Mononuclear cell (primary cell): ENCODE results near the gene PTCRA. TPM values are rescaled to one million over a fixed set of nuclear protein-coding genes. Genes with fewer than 3 reads are reported as not detected.
"Not testable (repeated sequence)": the region's sequence is repeated elsewhere in the genome, so short reads cannot be mapped to it uniquely, and the experiment has no call there.

Experiments
- H3K27me3 ChIP-seq: 2 replicates; pipeline ENCODE4 v1.6.0; 2011; ENCODE audit warnings: low read length, control low read depth; ENCODE audit not compliant: insufficient read depth
- H3K4me1 ChIP-seq: 2 replicates; pipeline ENCODE4 v1.5.1; 2011; ENCODE audit warnings: mild to moderate bottlenecking, low read length, control low read depth; ENCODE audit not compliant: insufficient read depth
- H3K4me3 ChIP-seq: 2 replicates; pipeline ENCODE4 v1.5.1; 2011; ENCODE audit warnings: mild to moderate bottlenecking, low read length, moderate library complexity
- H3K9me3 ChIP-seq: 2 replicates; pipeline ENCODE4 v1.5.1; 2011; ENCODE audit warnings: low read depth, mild to moderate bottlenecking, control low read depth, low read length
- total RNA-seq: library from RNA; depleted of rRNA; stranded (reverse); fragments of >200 nt; gene quantifications from one replicate; pipeline ENCODE4 v1.2.3, GENCODE V29; 2012

Gene PTCRA
- total RNA-seq, 1 donor: 6.9 TPM

DNA sequence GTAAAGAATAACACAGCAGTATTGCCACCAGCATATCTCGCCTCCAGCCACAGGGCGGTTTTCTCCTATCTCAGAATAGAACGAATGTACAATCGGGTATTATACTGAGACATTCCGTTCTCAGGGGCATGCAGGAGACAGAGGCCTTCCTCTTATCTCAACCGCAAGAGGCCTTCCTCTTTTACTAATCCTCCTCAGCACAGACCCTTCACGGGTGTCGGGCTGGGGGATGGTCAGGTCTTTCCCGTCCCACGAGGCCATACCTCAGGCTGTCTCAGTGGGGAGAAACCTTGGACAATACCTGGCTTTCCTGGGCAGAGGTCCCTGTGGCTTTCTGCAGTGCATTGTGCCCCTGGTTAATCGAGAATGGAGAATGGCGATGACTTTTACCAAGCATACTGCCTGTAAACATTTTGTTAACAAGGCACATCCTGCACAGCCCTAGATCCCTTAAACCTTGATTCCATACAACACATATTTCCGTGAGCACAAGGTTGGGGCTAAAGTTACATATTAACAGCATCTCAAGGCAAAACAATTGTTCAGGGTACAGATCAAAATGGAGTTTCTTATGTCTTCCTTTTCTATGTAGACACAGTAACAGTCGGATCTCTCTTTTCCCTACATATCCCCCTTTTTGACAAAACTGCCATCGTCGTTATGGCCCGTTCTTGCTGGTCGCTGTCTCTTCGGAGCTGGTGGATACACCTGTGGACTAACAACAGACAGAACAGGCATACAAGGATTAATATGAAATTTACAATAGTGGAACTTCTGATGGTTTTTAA lies 21.6 kb upstream of the PTCRA start:
- not testable (repeated sequence) for H3K4me3 ChIP-seq, H3K9me3 ChIP-seq, H3K27me3 ChIP-seq
- peaks cover 27% of the 10 kb centered on the region for H3K4me1 ChIP-seq

DNA sequence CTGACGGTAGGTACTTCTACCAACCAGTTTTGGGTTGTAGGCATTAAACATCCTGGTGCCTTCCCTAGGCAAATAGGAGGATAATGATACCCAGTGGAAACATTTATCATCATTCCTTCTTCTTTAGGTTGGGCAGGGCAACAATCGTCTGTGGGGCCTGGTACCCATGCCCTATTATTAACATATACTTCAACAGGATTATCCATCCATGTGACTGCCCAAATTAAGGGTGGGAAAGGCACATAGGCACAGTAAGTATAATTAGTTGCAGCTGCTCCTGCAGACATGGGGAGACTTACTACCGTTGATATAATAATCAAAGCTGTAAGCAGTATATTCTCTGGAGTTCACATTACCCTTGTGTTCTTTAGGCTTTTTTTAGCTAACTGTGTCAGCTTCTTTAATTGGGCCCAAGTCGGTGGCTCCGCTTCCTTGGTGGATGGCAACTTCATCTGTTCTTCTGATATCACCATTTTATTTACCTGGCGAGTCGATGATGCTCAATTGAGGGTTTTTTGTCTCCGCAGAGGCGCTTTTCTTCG lies 19.6 kb upstream of the PTCRA start:
- no peak overlapping the region for H3K4me3 ChIP-seq
- no peaks in the 10 kb centered on the region for H3K27me3 ChIP-seq
- peaks cover 17% of the 10 kb centered on the region for H3K4me1 ChIP-seq
- H3K9me3 ChIP-seq: no peaks in the 10 kb centered on the region

DNA sequence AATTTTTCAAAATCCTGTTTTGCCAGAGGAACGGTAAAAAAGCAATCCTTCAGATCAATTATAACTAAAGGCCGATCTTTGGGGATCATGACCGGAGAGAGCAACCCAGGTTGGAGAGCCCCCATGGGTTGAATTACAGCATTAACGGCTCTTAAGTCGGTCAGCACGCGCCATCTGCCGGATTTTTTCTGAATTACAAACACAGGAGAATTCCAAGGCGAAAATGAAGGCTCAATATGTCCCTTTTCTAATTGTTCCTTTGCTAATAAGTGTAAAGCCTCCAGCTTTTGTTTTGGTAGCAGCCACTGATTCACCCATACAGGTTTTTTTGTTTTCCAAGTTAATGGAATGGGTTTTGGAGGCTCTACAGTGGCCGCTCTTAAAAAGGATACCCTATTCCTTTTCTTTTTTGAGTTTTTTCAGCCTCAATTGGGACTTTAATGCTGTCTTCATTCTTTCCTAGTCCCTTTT lies 16.9 kb upstream of the PTCRA start:
- Histone ChIP-seq H3K4me1 (no peaks in the 10 kb centered on the region), H3K4me3 (no peak overlapping the region), H3K9me3 (no peaks in the 10 kb centered on the region), H3K27me3 (no peaks in the 10 kb centered on the region)

DNA sequence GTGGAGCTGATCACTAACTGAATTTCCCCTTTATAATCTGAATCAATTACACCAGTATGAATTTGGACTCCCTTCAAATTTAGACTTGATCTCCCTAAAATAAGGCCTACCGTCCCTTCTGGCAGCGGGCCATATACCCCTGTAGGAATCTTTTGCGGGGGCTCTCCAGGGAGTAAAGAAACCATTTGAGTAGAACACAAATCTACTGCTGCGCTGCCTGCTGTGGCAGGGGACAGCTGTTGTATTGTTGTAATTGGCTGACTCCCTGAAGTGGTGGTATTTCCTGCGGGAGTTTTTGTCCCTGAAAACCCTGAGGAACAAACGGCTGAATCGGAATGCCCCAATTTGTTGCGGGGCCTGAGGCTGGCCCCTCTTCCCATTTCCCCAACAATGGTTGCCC lies 16.0 kb upstream of the PTCRA start:
- H3K9me3 ChIP-seq: no peaks in the 10 kb centered on the region
- H3K4me1 ChIP-seq: no peaks in the 10 kb centered on the region
- H3K4me3 ChIP-seq: no peak overlapping the region
- no peaks in the 10 kb centered on the region for H3K27me3 ChIP-seq

DNA sequence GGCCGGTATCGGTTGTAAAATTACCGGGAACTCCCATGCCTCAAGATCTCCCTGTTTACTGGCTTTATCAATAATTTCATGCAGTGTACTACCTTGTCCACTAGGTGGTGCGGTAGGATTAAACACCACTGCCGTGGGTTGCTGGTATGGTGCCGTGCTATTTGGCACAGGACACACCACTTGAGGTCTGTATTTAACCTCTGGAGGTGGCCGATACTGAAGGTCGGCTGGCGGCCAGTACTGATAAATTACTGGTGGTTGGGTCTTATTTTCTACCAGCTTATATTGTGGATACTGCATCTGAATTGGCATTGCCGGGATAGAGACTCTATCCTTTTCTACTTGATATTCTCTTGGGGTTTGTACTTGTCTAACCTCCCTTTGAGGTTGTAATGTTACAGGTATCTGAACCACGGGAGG lies 14.3 kb upstream of the PTCRA start:
- Histone ChIP-seq H3K9me3 (no peaks in the 10 kb centered on the region), H3K4me3 (no peak overlapping the region), H3K27me3 (no peaks in the 10 kb centered on the region), H3K4me1 (no peaks in the 10 kb centered on the region)

- H3K4me1 ChIP-seq, H3K27me3 ChIP-seq, H3K4me3 ChIP-seq, H3K9me3 ChIP-seq: not testable (repeated sequence)
Observed at GRCh38 chr6:42902429-42903263, 13.2 kb upstream of the PTCRA start.

DNA sequence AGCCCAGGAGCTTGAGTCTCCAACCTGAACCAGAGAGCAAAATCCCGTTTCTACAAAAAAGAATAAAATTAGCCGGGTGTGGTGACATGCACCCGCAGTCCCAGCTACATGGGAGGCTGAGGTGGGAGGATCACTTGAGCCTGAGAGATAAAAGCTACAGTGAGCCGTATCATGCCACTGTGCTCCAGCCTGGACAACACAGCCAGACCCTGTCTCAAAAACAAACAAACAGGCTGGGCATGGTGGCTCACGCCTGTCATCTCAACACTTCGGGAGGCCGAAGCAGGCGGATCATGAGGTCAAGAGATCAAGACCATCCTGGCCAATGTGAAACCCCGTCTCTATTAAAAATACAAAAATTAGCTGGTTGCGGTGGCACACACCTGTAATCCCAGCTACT lies 11.4 kb upstream of the PTCRA start:
- H3K4me3 ChIP-seq: no peak overlapping the region
- H3K4me1 ChIP-seq: no peaks in the 10 kb centered on the region
- H3K27me3 ChIP-seq: no peaks in the 10 kb centered on the region
- H3K9me3 ChIP-seq: no peaks in the 10 kb centered on the region

- no peaks in the 10 kb centered on the region for H3K27me3 ChIP-seq
- no peak overlapping the region for H3K4me3 ChIP-seq
- H3K9me3 ChIP-seq: no peaks in the 10 kb centered on the region
- H3K4me1 ChIP-seq: peaks cover 4% of the 10 kb centered on the region
Observed at GRCh38 chr6:42907336-42907735, 8.5 kb upstream of the PTCRA start.

GRCh38 chr6:42909835-42910234 lies 6.0 kb upstream of the PTCRA start:
- H3K4me1 ChIP-seq: peaks cover 4% of the 10 kb centered on the region
- H3K27me3 ChIP-seq: no peaks in the 10 kb centered on the region
- H3K4me3 ChIP-seq: no peak overlapping the region
- no peaks in the 10 kb centered on the region for H3K9me3 ChIP-seq

GRCh38 chr6:42911171-42912021 lies 4.5 kb upstream of the PTCRA start:
- Histone ChIP-seq H3K4me1 (peaks cover 4% of the 10 kb centered on the region), H3K4me3 (no peak overlapping the region), H3K9me3 (no peaks in the 10 kb centered on the region), H3K27me3 (no peaks in the 10 kb centered on the region)

DNA sequence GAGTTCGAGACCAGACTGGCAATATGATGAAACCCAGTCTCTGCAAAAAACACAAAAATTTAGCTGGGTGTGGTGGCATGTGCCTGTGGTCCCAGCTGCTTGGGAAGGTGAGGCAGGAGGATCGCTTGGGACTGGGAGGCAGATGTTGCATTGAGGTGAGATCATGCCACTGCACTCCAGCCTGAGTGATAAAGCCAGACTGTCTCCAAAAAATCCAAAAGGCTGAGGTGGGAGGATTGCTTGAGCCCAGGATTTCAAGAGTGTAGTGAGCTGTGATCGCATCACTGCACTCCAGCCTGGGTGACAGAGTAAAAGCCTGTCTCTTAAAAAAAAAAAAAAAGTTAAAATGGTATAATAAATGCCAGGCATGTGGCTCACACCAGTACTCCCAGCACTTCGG lies 1.3 kb upstream of the PTCRA start:
- Histone ChIP-seq H3K4me1 (peaks cover 4% of the 10 kb centered on the region), H3K9me3 (no peaks in the 10 kb centered on the region), H3K27me3 (no peaks in the 10 kb centered on the region), H3K4me3 (no peak overlapping the region)

GRCh38 chr6:42916288-42916687 lies 435 bp downstream of the PTCRA start:
- Histone ChIP-seq H3K27me3 (no peaks in the 10 kb centered on the region), H3K9me3 (no peaks in the 10 kb centered on the region), H3K4me1 (peaks cover 4% of the 10 kb centered on the region), H3K4me3 (no peak overlapping the region)

GRCh38 chr6:42921801-42922200 lies 5.9 kb downstream of the PTCRA start:
- Histone ChIP-seq H3K4me3 (no peak overlapping the region), H3K9me3 (no peaks in the 10 kb centered on the region), H3K27me3 (no peaks in the 10 kb centered on the region), H3K4me1 (peaks cover 16% of the 10 kb centered on the region)

- Histone ChIP-seq H3K4me1 (peaks cover 34% of the 10 kb centered on the region), H3K9me3 (no peaks in the 10 kb centered on the region), H3K27me3 (no peaks in the 10 kb centered on the region), H3K4me3 (no peak overlapping the region)
Observed at GRCh38 chr6:42923666-42924065, 7.8 kb downstream of the PTCRA start.
